Endometrium (tissue), 2 donors: Measurements from ENCODE around the gene FBLIM1.

Experiments
- FAIRE-seq: peaks from 2 replicates; lab custom pipeline; 2012; peaks lifted over from hg19 to GRCh38; lab: Jason Lieb, UNC
- donor health status: control.
- donor health status: control.

FBLIM1 gene

DNA sequence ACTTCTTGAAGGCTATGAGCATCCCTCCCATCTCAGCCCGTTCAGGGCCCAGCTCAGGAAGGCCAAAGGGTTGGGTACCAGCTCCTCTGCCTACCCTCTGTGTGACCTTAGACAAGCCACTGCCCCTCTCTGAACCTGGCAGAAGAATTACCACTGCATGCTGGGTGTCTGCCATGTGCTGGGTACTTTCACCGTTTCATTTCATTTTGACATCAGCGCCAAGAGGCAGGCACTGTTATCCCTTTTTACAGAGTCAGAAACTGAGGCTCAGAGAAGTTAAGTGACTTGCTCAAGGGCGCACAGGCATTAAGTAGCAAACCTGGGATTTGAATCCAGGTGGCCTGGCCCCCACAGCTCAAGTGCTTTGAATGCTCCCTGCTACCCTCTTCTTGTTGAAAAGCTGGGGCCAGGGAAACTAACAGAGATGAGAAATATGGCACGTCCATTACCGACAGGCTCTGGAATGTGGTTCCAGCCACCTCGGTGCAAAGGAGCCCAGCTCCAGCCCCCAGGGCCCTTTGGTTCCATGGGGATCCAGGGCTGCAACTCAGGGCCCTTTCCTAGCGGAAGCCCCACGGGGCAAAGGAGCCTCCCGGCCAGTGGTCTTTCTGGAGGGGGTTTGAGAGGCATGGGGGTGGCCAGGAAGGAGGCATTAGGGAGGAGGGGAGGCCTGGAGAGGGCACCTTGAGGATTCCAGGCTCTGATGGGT, 9.8 kb upstream of the FBLIM1 start:
- no peak for FAIRE-seq

DNA sequence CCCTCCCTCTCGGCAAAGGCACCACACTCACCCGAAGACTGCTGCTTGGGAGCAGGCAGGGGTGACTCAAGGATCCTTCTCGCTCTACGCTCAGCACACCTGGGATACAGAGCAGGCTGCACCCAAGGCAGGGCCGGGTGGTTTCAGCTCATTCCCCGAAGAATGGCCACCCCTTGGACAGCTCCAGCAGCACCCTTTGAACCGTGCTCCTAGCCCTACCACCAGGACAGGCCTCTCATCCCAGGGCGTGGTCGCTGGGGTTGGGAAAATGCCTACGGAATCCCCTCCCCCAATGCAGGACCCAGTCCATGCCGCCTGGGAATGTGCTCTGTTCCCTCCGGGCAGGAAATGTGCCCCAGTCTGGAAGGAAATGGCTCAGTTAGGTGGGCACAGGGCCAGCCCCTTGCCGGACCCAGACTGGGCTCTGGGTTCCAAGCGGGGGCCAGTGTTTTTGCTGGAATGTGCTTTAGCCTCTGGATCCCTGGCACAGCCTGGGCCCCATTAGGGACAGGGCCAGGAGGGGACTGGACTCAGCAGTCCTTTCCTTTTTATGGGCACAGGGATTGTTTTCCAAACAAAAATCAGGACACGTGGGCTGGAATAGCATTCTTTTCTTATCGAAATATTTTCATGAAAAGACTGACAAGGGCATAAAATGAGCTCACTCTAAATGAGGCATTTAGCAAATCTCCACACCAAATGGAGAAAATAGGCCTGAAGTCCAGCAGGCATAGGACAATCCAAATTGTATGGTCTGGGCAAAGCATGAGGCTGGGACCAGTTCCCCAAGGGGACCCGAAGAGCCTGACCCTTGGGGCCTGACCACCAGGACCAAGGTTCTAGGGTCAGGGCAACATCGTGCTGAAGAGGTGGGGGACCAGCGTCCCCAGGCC, 8.9 kb upstream of the FBLIM1 start:
- no peak for FAIRE-seq

- FAIRE-seq = no peak
Measured at GRCh38 chr1:15750924-15751323, 7.7 kb upstream of the FBLIM1 start.

- no peak for FAIRE-seq
Measured at GRCh38 chr1:15751717-15752116, 6.9 kb upstream of the FBLIM1 start.

- FAIRE-seq = no peak
Measured at GRCh38 chr1:15753776-15754175, 4.8 kb upstream of the FBLIM1 start.

- no peak for FAIRE-seq
Measured at GRCh38 chr1:15755021-15755645, 3.5 kb upstream of the FBLIM1 start.

GRCh38 chr1:15755646-15756040, 3.0 kb upstream of the FBLIM1 start:
- FAIRE-seq = no peak

DNA sequence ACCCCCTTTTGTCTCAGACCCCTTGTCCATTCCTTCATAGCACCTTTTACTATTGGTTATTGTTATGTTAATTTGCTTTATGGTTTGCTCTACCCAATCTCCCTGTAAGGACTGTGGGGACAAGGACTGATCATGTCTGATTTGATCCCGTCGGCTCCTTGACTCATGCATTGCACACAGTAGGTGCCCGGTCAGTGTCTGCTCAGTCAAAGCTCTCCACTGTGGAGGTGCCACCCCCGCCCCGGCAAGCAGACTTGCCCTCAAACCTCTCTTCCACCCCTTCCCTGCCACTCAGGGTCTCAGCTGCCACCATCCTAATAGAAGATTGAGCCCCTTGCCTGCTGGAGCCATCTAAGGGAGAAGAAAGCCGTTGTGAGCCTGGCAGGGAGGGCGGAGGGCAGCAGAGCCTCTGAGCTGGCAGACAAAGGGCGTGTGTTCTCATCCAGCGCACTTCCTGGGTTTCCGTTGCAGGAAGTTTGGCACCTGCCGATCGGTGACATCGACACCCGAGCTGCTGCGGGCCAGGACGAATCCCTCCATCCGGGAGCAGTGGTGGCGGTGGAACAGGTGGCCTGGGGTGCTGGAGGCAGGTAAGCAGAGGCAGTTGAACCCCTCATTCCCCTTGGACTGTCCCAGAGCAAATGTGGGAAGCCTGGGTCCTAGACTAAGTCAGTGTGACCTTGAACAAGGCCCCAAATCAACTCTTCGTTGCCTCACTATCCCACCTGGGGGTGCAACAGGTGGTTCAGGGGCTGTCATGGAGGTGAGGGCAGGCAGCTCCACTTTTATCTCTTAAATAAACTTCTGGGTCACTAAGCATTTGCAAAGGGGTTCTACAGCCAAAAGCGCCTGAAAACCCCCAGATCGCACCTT, 2.2 kb upstream of the FBLIM1 start:
- FAIRE-seq = no peak

- no peak for FAIRE-seq
Measured at GRCh38 chr1:15757016-15757543, 1.5 kb upstream of the FBLIM1 start.

- no peak for FAIRE-seq
Measured at GRCh38 chr1:15757575-15758342, 836 bp upstream of the FBLIM1 start.

- no peak for FAIRE-seq
Measured at GRCh38 chr1:15758953-15759661, 512 bp downstream of the FBLIM1 start.

DNA sequence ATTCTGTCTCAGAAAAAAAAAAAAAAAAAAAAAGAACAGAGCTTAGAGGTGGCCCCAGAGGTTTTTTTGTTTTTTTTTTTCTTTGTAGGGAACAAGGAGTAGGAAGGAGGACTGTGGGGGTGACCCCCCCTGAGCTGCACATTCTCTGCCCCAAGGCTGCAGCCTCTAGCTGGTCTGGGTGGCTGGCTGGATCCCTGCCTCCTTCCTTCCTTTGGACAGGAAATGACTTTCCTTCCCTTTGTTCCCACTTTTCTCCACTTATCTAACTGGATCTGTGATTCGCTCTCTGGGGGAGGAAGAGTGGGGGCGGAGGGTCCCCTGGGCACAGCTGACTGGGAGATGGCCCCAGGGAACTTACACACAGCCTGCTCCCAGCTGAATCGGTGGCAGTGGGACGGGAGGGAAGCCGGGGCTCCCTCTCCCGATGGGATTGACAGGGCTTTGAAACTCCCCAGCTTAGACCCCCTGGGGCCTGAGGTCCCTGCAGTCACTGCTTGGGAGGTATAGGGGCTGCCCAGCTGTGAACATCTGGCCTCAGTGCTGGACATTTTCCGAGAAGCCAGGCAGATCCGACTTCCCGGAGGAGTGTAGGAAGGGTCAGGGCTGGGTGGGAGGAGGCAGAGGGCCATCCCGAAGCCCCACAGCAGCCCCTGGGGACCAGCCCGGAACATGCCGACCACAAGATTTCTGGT, 2.1 kb downstream of the FBLIM1 start:
- FAIRE-seq = peak; percentile 57

- FAIRE-seq = no peak
Measured at GRCh38 chr1:15761366-15762128, 3.0 kb downstream of the FBLIM1 start.

GRCh38 chr1:15762546-15762945, 4.0 kb downstream of the FBLIM1 start:
- FAIRE-seq = no peak

DNA sequence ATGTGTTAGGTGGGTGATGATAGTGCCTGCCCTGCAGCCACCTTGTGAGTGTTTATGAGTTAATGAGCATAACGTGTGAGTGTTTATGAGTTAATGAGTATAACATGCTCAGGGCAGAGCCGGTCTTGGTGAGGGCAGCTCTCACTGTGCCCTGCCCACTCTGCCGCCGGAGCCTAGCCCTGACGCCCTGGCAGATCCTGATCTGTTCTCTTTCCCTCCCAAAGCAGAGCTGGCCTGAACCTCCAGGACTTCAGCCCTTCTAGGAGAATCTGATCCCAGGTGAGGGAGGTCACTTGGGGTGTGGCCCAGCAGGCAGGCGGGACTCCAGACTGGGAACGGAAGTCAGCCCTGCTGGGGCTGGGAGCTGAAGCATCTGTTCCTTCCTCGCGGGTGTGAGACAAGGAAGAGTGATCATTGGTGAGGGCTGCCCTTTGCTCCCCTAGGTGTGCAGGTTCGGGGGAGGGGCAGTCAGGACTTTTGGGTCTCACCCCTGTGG, 5.7 kb downstream of the FBLIM1 start:
- FAIRE-seq = no peak

GRCh38 chr1:15764890-15765289, 6.3 kb downstream of the FBLIM1 start:
- no peak for FAIRE-seq

GRCh38 chr1:15765495-15766194, 7.0 kb downstream of the FBLIM1 start:
- no peak for FAIRE-seq

GRCh38 chr1:15767941-15768340, 9.3 kb downstream of the FBLIM1 start:
- no peak for FAIRE-seq
